K562 (cell line): Measurements from ENCODE around the gene HOXB3.

Source experiments
- NCOA6 ChIP-seq: fragments of 450-650 bp; IDR thresholded peaks from 2 replicates; pipeline ENCODE4 v1.6.1; 2017; ENCODE audit warnings: mild to moderate bottlenecking
- ZBTB8A ChIP-seq: fragments of 450-650 bp; IDR thresholded peaks from 2 replicates; pipeline ENCODE4 v1.6.1; 2018; ENCODE audit warnings: mild to moderate bottlenecking, moderate library complexity; ENCODE audit not compliant: partially characterized antibody

- no peak for TF ChIP-seq NCOA6
- TF ChIP-seq ZBTB8A = no peak
Measured at GRCh38 chr17:48542698-48543106, 47.3 kb downstream of the HOXB3 start.
